GM12872 (cell line): Measurements from ENCODE around the gene NUDT9.

Experiments used
- TF ChIP-seq, protein P1 (sequence below): IDR thresholded peaks from 3 replicates; pipeline ENCODE4 v1.5.1; 2011; ENCODE audit warnings: low read depth, mild to moderate bottlenecking, low read length, moderate library complexity; ENCODE audit not compliant: insufficient read depth

The NUDT9 gene

DNA sequence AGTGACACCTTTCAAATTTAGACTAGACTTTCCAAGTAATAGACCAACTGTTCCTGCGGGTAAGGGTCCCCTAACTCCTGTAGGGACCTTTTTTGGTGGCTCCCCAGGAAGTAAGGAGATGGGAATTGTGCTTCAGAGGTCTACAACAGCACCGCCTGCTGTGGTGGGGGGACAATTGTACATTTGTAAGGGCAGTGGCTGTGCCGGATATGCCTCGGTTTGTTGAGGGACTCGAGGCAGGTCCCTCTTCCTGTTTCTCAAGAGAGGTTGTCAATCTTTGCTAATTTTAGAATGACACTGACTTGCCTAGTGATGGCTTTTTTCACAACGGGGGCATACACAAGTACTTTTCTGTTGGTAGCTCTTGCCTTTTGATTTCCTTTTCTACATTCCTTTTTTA lies 15.9 kb upstream of the NUDT9 start:
- TF ChIP-seq, protein P1, sequence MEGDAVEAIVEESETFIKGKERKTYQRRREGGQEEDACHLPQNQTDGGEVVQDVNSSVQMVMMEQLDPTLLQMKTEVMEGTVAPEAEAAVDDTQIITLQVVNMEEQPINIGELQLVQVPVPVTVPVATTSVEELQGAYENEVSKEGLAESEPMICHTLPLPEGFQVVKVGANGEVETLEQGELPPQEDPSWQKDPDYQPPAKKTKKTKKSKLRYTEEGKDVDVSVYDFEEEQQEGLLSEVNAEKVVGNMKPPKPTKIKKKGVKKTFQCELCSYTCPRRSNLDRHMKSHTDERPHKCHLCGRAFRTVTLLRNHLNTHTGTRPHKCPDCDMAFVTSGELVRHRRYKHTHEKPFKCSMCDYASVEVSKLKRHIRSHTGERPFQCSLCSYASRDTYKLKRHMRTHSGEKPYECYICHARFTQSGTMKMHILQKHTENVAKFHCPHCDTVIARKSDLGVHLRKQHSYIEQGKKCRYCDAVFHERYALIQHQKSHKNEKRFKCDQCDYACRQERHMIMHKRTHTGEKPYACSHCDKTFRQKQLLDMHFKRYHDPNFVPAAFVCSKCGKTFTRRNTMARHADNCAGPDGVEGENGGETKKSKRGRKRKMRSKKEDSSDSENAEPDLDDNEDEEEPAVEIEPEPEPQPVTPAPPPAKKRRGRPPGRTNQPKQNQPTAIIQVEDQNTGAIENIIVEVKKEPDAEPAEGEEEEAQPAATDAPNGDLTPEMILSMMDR: no peak

DNA sequence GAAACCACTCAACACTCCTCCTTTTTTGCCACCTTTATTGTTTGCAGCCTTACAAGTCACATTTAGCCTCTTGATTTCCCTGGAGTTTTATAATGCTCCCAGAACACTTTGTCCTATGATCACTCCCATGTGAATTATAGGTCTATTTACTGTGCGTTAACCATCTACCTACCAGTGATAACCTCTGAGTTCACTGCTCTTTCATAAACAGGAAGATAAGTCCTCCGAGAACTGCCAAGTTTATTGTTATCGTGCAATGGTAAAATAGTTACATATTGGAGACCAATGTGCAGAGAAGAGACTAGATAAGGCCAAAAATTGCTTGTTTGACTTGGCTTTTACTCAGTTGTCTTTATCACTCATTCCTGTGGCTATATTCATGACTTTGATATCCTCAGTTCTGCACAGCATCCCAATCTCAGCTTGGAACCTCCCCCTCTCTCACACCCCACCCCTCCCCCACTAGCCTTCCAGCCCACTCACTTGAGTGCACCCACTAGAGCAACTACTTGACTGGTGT lies 12.9 kb upstream of the NUDT9 start:
- TF ChIP-seq, protein P1: no peak

DNA sequence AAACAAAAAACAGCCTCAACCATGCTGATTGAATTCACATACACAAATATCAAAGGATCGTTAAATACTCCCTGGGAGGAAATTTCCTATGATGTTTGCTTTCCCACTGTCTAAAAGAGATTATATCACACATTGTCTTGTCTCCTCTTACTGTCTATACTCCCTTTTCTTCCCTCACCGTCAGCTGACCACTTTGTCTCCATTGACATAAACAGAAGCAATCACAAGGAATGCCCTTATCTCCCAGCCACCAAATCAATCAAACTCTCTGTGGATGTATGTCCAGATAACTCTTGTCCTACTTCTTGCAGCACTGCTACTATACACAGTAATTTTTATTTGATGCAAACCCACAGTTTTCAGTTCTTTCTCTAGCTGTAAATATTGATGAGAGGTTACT lies 12.2 kb upstream of the NUDT9 start:
- TF ChIP-seq, protein P1: no peak

DNA sequence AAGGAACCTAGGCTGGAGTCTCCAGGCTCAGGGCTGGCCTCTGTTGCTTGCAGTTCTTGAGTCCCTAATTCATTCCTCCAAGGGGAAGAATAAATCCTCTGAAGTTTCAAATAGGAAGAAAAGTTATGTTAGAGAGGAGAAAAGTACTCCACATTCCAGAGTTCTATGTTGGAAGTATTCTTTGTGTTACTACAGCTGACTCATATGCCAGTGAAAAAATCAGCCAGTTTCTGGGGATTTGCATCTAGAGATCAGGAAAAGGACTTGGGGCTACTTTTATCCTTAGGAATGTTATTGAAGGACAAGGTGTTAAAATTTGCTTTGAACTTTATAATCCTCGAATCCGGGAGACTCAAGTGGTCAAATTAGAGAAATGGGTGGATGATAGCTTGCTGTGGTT lies 11.7 kb upstream of the NUDT9 start:
- TF ChIP-seq, protein P1: no peak

DNA sequence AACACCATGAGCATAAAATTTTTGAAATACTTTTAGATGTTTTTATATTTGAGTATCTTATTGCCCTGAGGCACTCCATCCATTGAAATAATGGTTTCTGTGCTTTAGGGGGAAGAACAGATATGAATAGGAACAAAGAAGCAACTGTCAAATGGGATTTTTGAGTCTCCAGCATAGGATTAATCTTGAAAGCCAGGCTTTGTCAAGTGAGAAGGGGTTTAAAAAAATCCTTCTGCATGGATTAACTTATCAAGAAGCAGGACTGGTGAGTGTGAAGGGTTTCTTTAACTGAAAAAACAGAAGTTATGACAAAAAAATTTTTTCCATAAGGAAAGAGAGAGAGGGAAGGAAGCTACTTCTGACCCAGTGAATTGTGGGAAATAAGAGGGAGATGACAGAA lies 7.6 kb upstream of the NUDT9 start:
- TF ChIP-seq, protein P1: no peak

DNA sequence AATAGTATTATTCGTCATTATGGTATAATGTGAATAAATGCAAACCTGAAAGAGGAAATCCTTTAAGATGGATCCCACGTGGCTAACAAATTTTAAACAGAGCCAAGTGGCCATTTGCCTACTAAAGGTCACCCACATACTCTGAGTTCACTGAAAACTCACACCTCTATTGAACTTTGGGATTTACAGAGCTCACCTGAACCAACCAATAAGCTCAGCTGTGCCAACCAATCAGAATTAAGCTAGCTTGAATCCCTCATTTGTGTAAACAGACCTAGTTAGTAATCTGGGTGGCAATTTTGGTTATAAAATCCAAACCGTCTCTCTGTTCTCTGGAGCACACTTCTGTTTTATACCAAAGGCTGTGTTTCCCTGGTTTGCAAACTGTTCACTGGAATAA lies 5.4 kb upstream of the NUDT9 start:
- TF ChIP-seq, protein P1: no peak

DNA sequence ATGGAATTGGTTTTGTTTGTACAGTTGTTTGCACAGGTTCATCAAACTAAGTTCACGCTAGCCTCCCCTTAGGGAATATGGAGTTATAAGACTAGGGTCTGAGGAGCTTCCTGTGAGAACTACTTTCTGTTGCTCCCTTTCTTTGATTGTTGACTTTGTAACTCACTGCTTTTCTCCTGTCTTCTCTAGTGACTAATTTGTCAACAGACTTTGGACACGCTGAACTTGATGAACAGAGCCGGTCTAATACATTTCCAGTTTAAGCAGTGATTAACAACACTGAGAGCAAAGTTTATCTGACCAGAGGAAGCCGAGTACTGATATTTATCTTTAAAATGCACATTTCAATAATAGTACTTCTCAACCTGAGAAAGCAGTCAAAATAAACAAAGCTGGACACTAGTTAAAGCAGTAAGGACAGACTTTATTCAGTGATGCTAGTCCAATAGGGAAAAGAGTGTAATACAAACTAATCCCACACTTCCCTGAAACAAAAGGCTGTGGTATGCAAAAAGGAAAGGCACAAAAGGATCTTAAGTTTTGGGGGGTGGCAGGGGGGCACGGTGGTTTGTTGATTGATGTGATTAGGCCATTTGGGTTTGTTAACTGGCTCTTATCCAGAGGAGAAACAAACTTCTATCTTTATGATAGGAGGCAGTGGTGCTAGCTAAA lies 2.7 kb upstream of the NUDT9 start:
- TF ChIP-seq, protein P1: no peak
